OCI-LY7 (cell line): ENCODE data around the gene FOXN3. TPM values are rescaled to one million over a fixed set of nuclear protein-coding genes. Genes with fewer than 3 reads are reported as not detected.
A peak's percentile ranks its signal among the peaks of the same experiment; 100 is the strongest.

Experiments
- BruUV-seq: library from RNA; stranded (reverse); fragments of 400-500 nt; replicated peaks from 2 replicates; lab custom pipeline; 2021; lab: Mats Ljungman, UMichigan
- CTCF ChIA-PET: fragments of 300-600 bp; sonication (Branson Sonifier 250); formaldehyde crosslinking; loops from one replicate; lab custom pipeline; 2022; ENCODE audit warnings: antibody characterized with exemption; ENCODE audit not compliant: unreplicated experiment; lab: Charles Lee
- POLR2A ChIA-PET: fragments of 300-600 bp; sonication (Branson Sonifier 250); formaldehyde crosslinking; loops from one replicate; lab custom pipeline; 2022; ENCODE audit warnings: antibody characterized with exemption; lab: Charles Lee
- DNase-seq: peaks from one replicate; pipeline ENCODE4 v3.0.0-alpha.2; 2015; ENCODE audit warnings: low spot score
- H2AFZ ChIP-seq: fragments of 200-600 bp; sonication (generic), shearing (Covaris generic); 2 replicates; pipeline ENCODE4 v1.6.1; 2014; ENCODE audit warnings: mild to moderate bottlenecking, antibody characterized with exemption, low read length, moderate library complexity
- H3K27ac ChIP-seq: fragments of 200-600 bp; sonication (generic); 2 replicates; pipeline ENCODE4 v1.5.1; 2014; ENCODE audit warnings: mixed run types, low read depth, mild to moderate bottlenecking, moderate library complexity, low read length, inconsistent platforms; ENCODE audit not compliant: poor library complexity, severe bottlenecking
- H3K36me3 ChIP-seq: fragments of 200-600 bp; sonication (generic); 2 replicates; pipeline ENCODE4 v1.6.1; 2014; ENCODE audit warnings: mild to moderate bottlenecking, antibody characterized with exemption, low read length, moderate library complexity, mixed read lengths; ENCODE audit not compliant: insufficient read depth
- H3K4me1 ChIP-seq: fragments of 200-600 bp; sonication (generic); 2 replicates; pipeline ENCODE4 v1.5.1; 2014; ENCODE audit warnings: mild to moderate bottlenecking, low read length; ENCODE audit not compliant: insufficient read depth, poor library complexity, severe bottlenecking
- H3K4me2 ChIP-seq: fragments of 200-600 bp; sonication (generic); 2 replicates; pipeline ENCODE4 v1.6.1; 2014; ENCODE audit warnings: mild to moderate bottlenecking, low read length
- H3K4me3 ChIP-seq: fragments of 200-600 bp; sonication (generic); 2 replicates; pipeline ENCODE4 v1.5.1; 2014; ENCODE audit warnings: mild to moderate bottlenecking, low read depth, low read length; ENCODE audit not compliant: poor library complexity, severe bottlenecking
- H3K79me2 ChIP-seq: fragments of 200-600 bp; sonication (generic); 2 replicates; pipeline ENCODE4 v1.6.1; 2016; ENCODE audit warnings: low read depth, mild to moderate bottlenecking, low read length, moderate library complexity, mixed read lengths; ENCODE audit not compliant: insufficient read depth
- H3K9me2 ChIP-seq: fragments of 200-600 bp; sonication (generic); 2 replicates; pipeline ENCODE4 v1.6.1; 2016; ENCODE audit warnings: mild to moderate bottlenecking, low read length, mixed read lengths; ENCODE audit not compliant: insufficient read depth
- H3K9me3 ChIP-seq: fragments of 200-600 bp; sonication (generic); 2 replicates; pipeline ENCODE4 v1.6.1; 2014; ENCODE audit warnings: mild to moderate bottlenecking, mixed run types, low read length, mixed read lengths
- H4K20me1 ChIP-seq: fragments of 200-600 bp; sonication (generic); 2 replicates; pipeline ENCODE4 v1.6.1; 2014; ENCODE audit warnings: mild to moderate bottlenecking, antibody characterized with exemption, low read length, moderate library complexity, mixed read lengths; ENCODE audit not compliant: insufficient read depth
- EZH2phosphoT487 ChIP-seq: fragments of 200-600 bp; sonication (generic); IDR thresholded peaks from 2 replicates; pipeline ENCODE4 v1.6.1; 2018; ENCODE audit warnings: low read depth, borderline replicate concordance, mild to moderate bottlenecking, mixed run types, antibody characterized with exemption, low read length, moderate library complexity, mixed read lengths
- intact Hi-C: fragments of 100-400 bp; cut with micrococcal nuclease; formaldehyde crosslinking; loops from one replicate; pipeline ENCODE4 v1.10.0; 2022; ENCODE audit not compliant: unreplicated experiment
- total RNA-seq, 2 experiments: library from RNA; depleted of rRNA in 1 of 2; stranded (reverse); fragments of >200 nt in 1 of 2; shearing (Covaris generic) in 1 of 2; gene quantifications; 2 replicates each; pipeline ENCODE4 v1.2.3, GENCODE V29; 2014 to 2022
- TF ChIP-seq, protein P1 (sequence below): fragments of 200-600 bp; sonication (generic); conservative IDR thresholded peaks from 2 replicates; pipeline ENCODE4 v1.5.1; 2014; ENCODE audit warnings: mild to moderate bottlenecking, antibody characterized with exemption, low read length, moderate library complexity, mixed read lengths

FOXN3 gene
- total RNA-seq, 2 experiments from 2014 or later: 77.7 to 102 TPM

DNA sequence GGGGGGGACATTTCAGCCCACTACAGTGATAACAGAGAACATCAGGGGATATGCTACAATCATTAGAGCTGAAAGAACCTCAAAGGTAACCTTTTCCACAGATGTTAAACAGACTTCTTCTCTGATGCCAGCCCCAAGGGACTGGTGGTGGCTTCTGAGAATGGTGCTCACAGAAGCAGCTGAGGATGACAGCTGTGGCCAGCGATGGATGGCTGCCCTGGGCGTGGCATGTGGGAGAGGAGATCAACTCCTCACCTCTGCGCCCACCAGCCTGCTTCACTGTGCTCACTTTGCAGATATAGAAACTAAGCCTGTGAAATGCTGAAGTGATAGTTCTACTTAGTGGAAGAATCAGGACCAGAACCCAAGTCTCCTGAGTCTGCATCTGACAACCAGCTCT, 33.0 kb downstream of the FOXN3 start:
- TF ChIP-seq EZH2phosphoT487: no peak
- TF ChIP-seq, protein P1, sequence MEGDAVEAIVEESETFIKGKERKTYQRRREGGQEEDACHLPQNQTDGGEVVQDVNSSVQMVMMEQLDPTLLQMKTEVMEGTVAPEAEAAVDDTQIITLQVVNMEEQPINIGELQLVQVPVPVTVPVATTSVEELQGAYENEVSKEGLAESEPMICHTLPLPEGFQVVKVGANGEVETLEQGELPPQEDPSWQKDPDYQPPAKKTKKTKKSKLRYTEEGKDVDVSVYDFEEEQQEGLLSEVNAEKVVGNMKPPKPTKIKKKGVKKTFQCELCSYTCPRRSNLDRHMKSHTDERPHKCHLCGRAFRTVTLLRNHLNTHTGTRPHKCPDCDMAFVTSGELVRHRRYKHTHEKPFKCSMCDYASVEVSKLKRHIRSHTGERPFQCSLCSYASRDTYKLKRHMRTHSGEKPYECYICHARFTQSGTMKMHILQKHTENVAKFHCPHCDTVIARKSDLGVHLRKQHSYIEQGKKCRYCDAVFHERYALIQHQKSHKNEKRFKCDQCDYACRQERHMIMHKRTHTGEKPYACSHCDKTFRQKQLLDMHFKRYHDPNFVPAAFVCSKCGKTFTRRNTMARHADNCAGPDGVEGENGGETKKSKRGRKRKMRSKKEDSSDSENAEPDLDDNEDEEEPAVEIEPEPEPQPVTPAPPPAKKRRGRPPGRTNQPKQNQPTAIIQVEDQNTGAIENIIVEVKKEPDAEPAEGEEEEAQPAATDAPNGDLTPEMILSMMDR: no peak
- Histone ChIP-seq H3K4me1 (peaks cover 81% of the 10 kb centered on the region), H3K79me2 (peaks cover 78% of the 10 kb centered on the region), H3K9me2 (no peaks in the 10 kb centered on the region), H3K9me3 (peaks cover 16% of the 10 kb centered on the region; the same call in 1 of the 2 replicates), H2AFZ (no peak overlapping the region), H3K27ac (peak overlapping the region; percentile 91), H3K4me2 (peak overlapping the region; percentile 68), H3K36me3 (peaks cover 26% of the 10 kb centered on the region), H4K20me1 (no peaks in the 10 kb centered on the region), H3K4me3 (peak overlapping the region; percentile 53)
- ChIA-PET POLR2A (interaction anchor here (0.8 to 3.3 kb wide), 11 partner anchors 10 to 234 kb away, joined by 3 to 17 read pairs (median 6); no protein-coding TSS in a partner anchor), CTCF (interaction anchor here (1.0 kb wide), 1 partner anchor 389 kb away, joined by 3 read pairs; no protein-coding TSS in a partner anchor)
- peak; percentile 98 for DNase-seq
- intact Hi-C loops: loop anchor here (1.0 to 5.0 kb wide), 6 partner anchors 19 to 389 kb away; no protein-coding TSS in a partner anchor
- no TSS peak for BruUV-seq

DNA sequence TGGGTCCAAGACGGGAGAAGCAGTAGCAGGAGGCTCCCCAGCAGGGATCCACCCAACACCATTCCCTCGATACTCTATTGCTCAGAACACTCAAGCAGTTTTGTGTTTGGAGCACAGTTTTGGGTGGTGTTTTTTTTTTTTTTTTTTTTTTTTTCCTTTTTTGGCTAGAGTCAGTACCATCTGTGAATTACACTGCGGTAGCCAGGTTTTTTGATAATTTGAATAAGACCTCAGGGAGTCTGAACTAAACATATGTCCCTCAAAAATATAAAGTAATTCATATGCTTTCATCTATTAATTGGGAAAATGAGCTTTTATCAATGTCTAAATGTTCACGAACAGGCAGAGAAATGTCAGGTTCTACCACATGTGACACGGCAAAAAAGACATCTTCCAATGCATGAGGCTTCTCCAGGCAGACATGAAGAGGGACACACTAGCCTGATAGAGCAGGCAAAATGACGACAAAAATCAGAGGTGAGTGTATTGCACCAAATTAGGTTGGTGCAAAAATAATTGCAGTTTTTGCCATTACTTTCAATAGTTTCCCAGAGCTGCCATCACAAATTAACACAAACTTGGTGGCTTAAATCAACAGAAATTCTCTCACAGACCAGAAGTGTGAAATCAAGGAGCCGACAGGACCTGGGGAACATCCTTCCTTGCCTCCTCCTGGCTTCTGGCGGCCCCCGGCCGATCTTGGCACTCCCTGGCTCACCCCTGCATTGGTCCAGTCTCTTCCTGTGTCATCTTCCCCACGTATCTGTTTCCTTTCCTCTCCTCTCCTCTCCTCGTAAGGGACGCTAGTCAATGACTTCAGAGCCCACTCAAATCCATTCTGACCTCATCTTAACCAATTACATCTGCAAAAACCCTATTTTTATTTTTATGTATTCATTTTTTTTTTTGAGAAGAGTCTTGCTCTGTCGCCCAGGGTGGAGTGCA, 33.9 kb downstream of the FOXN3 start:
- H3K79me2 ChIP-seq: peaks cover 79% of the 10 kb centered on the region
- CTCF ChIA-PET: interaction anchor here (0.9 to 1.0 kb wide), 3 partner anchors 17 to 390 kb away, joined by 3 to 4 read pairs (median 4); no protein-coding TSS in a partner anchor
- H3K4me1 ChIP-seq: peaks cover 72% of the 10 kb centered on the region
- no TSS peak for BruUV-seq
- no peaks in the 10 kb centered on the region for H4K20me1 ChIP-seq
- peak overlapping the region; percentile 91 for H3K27ac ChIP-seq
- H3K4me2 ChIP-seq: peak overlapping the region; percentile 68
- no peak overlapping the region for H2AFZ ChIP-seq
- peaks cover 30% of the 10 kb centered on the region for H3K36me3 ChIP-seq
- intact Hi-C loops: loop anchor here (5.0 kb wide), 2 partner anchors 46 to 49 kb away; no protein-coding TSS in a partner anchor
- POLR2A ChIA-PET: interaction anchor here (0.6 to 3.3 kb wide), 15 partner anchors 9 to 235 kb away, joined by 3 to 17 read pairs (median 5); no protein-coding TSS in a partner anchor
- H3K4me3 ChIP-seq: peak overlapping the region; percentile 53
- DNase-seq: peak; percentile 57
- TF ChIP-seq, protein P1: no peak
- TF ChIP-seq EZH2phosphoT487: no peak
- peaks cover 23% of the 10 kb centered on the region; the same call in 1 of the 2 replicates for H3K9me3 ChIP-seq
- H3K9me2 ChIP-seq: no peaks in the 10 kb centered on the region
